ENCODE data around the gene TSSK3.

Gene TSSK3

GRCh38 chr1:32339363-32339978 is 22.9 kb upstream of the TSSK3 start:
- H3K9ac ChIP-seq (ENCODE audit: low read length in 2 of 2): no peak overlapping the region
- H3K9me3 ChIP-seq (ENCODE audit: control insufficient read depth in 2 of 2, low read length in 2 of 2): no peaks in the 10 kb centered on the region
- H3K27me3 ChIP-seq (ENCODE audit: control insufficient read depth in 1 of 2, insufficient read depth in 2 of 2, low read length in 2 of 2): no peaks in the 10 kb centered on the region
- no peak overlapping the region for H3K27ac ChIP-seq (ENCODE audit: low read length)
- no peaks in the 10 kb centered on the region for H3K36me3 ChIP-seq (ENCODE audit: control insufficient read depth in 2 of 2, insufficient read depth in 2 of 2, low read length in 2 of 2)
- H3K4me3 ChIP-seq (ENCODE audit: low read length in 2 of 2): no peak overlapping the region
- H3K4me1 ChIP-seq (ENCODE audit: control insufficient read depth, insufficient read depth, low read length): peaks cover 18% of the 10 kb centered on the region

DNA sequence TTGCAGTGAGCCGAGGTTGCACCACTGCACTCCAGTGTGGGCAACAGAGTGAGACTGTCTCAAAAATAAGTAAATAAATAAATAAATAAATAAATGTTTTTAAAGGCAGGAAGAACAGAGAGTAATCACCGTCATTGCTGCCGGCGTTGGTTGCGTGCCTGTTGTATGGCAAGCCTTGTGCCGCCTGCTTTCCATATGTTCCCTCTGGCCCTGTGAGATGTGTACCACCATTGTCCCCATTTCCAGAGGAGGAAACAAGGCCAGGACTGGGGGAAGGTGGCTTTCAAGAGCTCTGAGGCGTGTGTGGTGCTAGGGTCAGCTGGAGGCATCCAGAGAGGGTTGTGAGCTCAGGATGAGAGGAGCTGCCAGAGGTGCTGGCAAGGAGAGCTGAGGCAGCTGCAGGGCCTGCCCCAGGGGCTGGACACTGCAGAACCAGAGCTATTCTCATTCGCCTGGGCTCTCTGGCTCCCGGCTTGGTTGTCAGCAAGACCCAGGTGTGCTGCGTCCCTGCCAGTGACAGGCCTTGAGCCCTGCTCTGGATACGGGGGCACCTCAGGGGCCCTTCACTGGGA is 21.1 kb upstream of the TSSK3 start:
- H3K27me3 ChIP-seq (ENCODE audit: control insufficient read depth in 1 of 2, insufficient read depth in 2 of 2, low read length in 2 of 2): no peaks in the 10 kb centered on the region
- no peak overlapping the region for H3K27ac ChIP-seq (ENCODE audit: low read length)
- H3K9me3 ChIP-seq (ENCODE audit: control insufficient read depth in 2 of 2, low read length in 2 of 2): no peaks in the 10 kb centered on the region
- no peak overlapping the region for H3K4me3 ChIP-seq (ENCODE audit: low read length in 2 of 2)
- no peak overlapping the region for H3K9ac ChIP-seq (ENCODE audit: low read length in 2 of 2)
- H3K36me3 ChIP-seq (ENCODE audit: control insufficient read depth in 2 of 2, insufficient read depth in 2 of 2, low read length in 2 of 2): no peaks in the 10 kb centered on the region
- H3K4me1 ChIP-seq (ENCODE audit: control insufficient read depth, insufficient read depth, low read length): peaks cover 10% of the 10 kb centered on the region

- peaks cover 6% of the 10 kb centered on the region for H3K4me1 ChIP-seq (ENCODE audit: control insufficient read depth, insufficient read depth, low read length)
- H3K27ac ChIP-seq (ENCODE audit: low read length): no peak overlapping the region
- H3K9me3 ChIP-seq (ENCODE audit: control insufficient read depth in 2 of 2, low read length in 2 of 2): no peaks in the 10 kb centered on the region
- no peak overlapping the region for H3K4me3 ChIP-seq (ENCODE audit: low read length in 2 of 2)
- H3K36me3 ChIP-seq (ENCODE audit: control insufficient read depth in 2 of 2, insufficient read depth in 2 of 2, low read length in 2 of 2): no peaks in the 10 kb centered on the region
- H3K9ac ChIP-seq (ENCODE audit: low read length in 2 of 2): no peak overlapping the region
- no peaks in the 10 kb centered on the region for H3K27me3 ChIP-seq (ENCODE audit: control insufficient read depth in 1 of 2, insufficient read depth in 2 of 2, low read length in 2 of 2)
These were observed 20.4 kb upstream of the TSSK3 start for GRCh38 chr1:32341971-32342370.

DNA sequence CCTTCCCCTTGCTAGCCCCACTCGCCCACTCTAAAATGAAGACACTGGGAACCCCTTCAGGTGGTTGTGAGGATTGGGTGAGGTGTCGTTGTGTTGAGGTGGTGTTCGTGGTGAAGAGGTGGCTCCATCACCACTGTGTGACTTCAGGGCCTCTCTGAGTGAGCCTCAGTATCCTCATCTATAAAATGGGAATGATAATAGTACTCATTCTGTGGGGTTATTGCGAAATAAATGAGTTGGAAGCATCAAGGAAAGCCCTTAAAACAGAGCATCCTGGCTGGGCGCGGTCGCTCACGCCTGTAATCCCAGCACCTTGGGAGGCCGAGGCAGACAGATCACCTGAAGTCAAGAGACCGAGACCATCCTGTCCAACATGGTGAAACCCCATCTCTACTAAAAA is 19.6 kb upstream of the TSSK3 start:
- H3K9me3 ChIP-seq (ENCODE audit: control insufficient read depth in 2 of 2, low read length in 2 of 2): no peaks in the 10 kb centered on the region
- no peak overlapping the region for H3K9ac ChIP-seq (ENCODE audit: low read length in 2 of 2)
- no peak overlapping the region for H3K27ac ChIP-seq (ENCODE audit: low read length)
- H3K4me3 ChIP-seq (ENCODE audit: low read length in 2 of 2): no peak overlapping the region
- no peaks in the 10 kb centered on the region for H3K27me3 ChIP-seq (ENCODE audit: control insufficient read depth in 1 of 2, insufficient read depth in 2 of 2, low read length in 2 of 2)
- no peaks in the 10 kb centered on the region for H3K36me3 ChIP-seq (ENCODE audit: control insufficient read depth in 2 of 2, insufficient read depth in 2 of 2, low read length in 2 of 2)
- peaks cover 3% of the 10 kb centered on the region for H3K4me1 ChIP-seq (ENCODE audit: control insufficient read depth, insufficient read depth, low read length)

GRCh38 chr1:32345289-32345827 is 17.0 kb upstream of the TSSK3 start:
- H3K36me3 ChIP-seq (ENCODE audit: control insufficient read depth in 2 of 2, insufficient read depth in 2 of 2, low read length in 2 of 2): no peaks in the 10 kb centered on the region
- no peaks in the 10 kb centered on the region for H3K27me3 ChIP-seq (ENCODE audit: control insufficient read depth in 1 of 2, insufficient read depth in 2 of 2, low read length in 2 of 2)
- no peaks in the 10 kb centered on the region for H3K9me3 ChIP-seq (ENCODE audit: control insufficient read depth in 2 of 2, low read length in 2 of 2)
- no peak overlapping the region for H3K27ac ChIP-seq (ENCODE audit: low read length)
- no peak overlapping the region for H3K4me3 ChIP-seq (ENCODE audit: low read length in 2 of 2)
- H3K9ac ChIP-seq (ENCODE audit: low read length in 2 of 2): no peak overlapping the region
- no peaks in the 10 kb centered on the region for H3K4me1 ChIP-seq (ENCODE audit: control insufficient read depth, insufficient read depth, low read length)

DNA sequence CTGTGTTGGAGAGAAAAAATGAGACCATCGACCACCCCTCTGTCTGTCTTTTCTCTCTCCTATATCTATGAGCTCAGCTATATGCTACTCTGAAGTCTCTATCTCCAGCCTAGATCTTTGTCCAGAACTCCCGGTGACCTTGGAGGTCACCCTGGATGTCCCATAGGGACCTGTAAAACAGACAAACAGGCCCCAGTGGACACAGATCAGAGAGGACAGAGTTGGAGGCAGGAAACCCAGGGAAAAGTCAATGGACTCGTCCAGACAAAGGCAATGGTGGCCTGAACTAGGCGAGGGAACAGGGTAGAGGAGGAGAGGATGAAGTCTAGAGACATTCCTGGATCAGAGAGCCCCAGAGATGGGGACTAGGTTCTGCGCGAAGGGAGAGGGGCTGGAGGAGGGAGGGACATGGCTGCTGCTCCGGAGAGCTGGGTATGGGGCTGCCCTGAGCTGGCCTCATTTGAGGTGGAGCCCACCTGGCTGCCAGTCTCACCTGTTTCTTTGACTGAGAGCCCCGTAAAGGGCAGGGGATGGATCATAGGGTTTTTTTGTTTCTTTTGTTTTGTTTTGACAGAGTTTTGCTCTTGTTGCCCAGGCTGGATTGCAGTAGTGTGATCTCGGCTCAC is 15.7 kb upstream of the TSSK3 start:
- Histone ChIP-seq H3K9me3 (ENCODE audit: control insufficient read depth in 2 of 2, low read length in 2 of 2) (no peaks in the 10 kb centered on the region), H3K4me3 (ENCODE audit: low read length in 2 of 2) (no peak overlapping the region), H3K36me3 (ENCODE audit: control insufficient read depth in 2 of 2, insufficient read depth in 2 of 2, low read length in 2 of 2) (no peaks in the 10 kb centered on the region), H3K9ac (ENCODE audit: low read length in 2 of 2) (no peak overlapping the region), H3K27ac (ENCODE audit: low read length) (no peak overlapping the region), H3K4me1 (ENCODE audit: control insufficient read depth, insufficient read depth, low read length) (peaks cover 5% of the 10 kb centered on the region), H3K27me3 (ENCODE audit: control insufficient read depth in 1 of 2, insufficient read depth in 2 of 2, low read length in 2 of 2) (no peaks in the 10 kb centered on the region)

DNA sequence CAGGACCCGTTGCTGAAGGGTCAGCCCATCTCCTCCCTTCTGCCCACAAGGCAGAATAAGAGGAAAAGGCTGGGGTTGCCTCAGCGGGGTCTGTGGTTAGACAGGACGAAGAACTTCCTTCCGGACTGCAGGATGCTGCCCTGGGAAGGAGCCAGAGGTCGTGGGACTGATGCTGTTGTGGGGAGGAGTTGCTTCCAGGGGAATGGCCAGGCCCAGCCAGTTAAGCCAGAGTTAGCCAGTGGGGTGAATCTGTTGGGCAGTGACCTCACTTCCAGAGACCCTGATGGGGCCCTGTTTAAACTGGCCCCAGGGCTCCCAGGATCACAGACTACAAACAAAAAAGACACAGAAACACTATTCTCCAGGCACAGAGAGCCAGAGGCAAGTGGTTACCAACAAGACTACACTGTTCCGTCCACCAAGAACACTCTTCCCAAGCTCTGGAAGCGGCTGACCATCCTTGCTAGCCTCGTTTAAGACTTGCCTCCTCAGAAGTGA is 13.1 kb upstream of the TSSK3 start:
- H3K36me3 ChIP-seq (ENCODE audit: control insufficient read depth in 2 of 2, insufficient read depth in 2 of 2, low read length in 2 of 2): no peaks in the 10 kb centered on the region
- H3K27me3 ChIP-seq (ENCODE audit: control insufficient read depth in 1 of 2, insufficient read depth in 2 of 2, low read length in 2 of 2): no peaks in the 10 kb centered on the region
- no peak overlapping the region for H3K4me3 ChIP-seq (ENCODE audit: low read length in 2 of 2)
- no peak overlapping the region for H3K9ac ChIP-seq (ENCODE audit: low read length in 2 of 2)
- H3K9me3 ChIP-seq (ENCODE audit: control insufficient read depth in 2 of 2, low read length in 2 of 2): no peaks in the 10 kb centered on the region
- H3K4me1 ChIP-seq (ENCODE audit: control insufficient read depth, insufficient read depth, low read length): peaks cover 28% of the 10 kb centered on the region
- no peak overlapping the region for H3K27ac ChIP-seq (ENCODE audit: low read length)

- Histone ChIP-seq H3K9me3 (ENCODE audit: control insufficient read depth in 2 of 2, low read length in 2 of 2) (no peaks in the 10 kb centered on the region), H3K36me3 (ENCODE audit: control insufficient read depth in 2 of 2, insufficient read depth in 2 of 2, low read length in 2 of 2) (no peaks in the 10 kb centered on the region), H3K27ac (ENCODE audit: low read length) (peak overlapping the region; percentile 37), H3K4me3 (ENCODE audit: low read length in 2 of 2) (peak overlapping the region; percentile 65 to 81), H3K9ac (ENCODE audit: low read length in 2 of 2) (peak overlapping the region; percentile 51 to 86), H3K27me3 (ENCODE audit: control insufficient read depth in 1 of 2, insufficient read depth in 2 of 2, low read length in 2 of 2) (no peaks in the 10 kb centered on the region), H3K4me1 (ENCODE audit: control insufficient read depth, insufficient read depth, low read length) (peaks cover 29% of the 10 kb centered on the region)
These were observed 11.4 kb upstream of the TSSK3 start for GRCh38 chr1:32350785-32351398.

GRCh38 chr1:32351399-32352238 is 10.7 kb upstream of the TSSK3 start:
- peak overlapping the region; percentile 84 to 86 for H3K9ac ChIP-seq (ENCODE audit: low read length in 2 of 2)
- no peaks in the 10 kb centered on the region for H3K9me3 ChIP-seq (ENCODE audit: control insufficient read depth in 2 of 2, low read length in 2 of 2)
- H3K27me3 ChIP-seq (ENCODE audit: control insufficient read depth in 1 of 2, insufficient read depth in 2 of 2, low read length in 2 of 2): no peaks in the 10 kb centered on the region
- no peaks in the 10 kb centered on the region for H3K36me3 ChIP-seq (ENCODE audit: control insufficient read depth in 2 of 2, insufficient read depth in 2 of 2, low read length in 2 of 2)
- peak overlapping the region; percentile 72 to 81 for H3K4me3 ChIP-seq (ENCODE audit: low read length in 2 of 2)
- H3K27ac ChIP-seq (ENCODE audit: low read length): peak overlapping the region; percentile 76
- H3K4me1 ChIP-seq (ENCODE audit: control insufficient read depth, insufficient read depth, low read length): peaks cover 29% of the 10 kb centered on the region

- Histone ChIP-seq H3K4me3 (ENCODE audit: low read length in 2 of 2) (peak overlapping the region; percentile 72 to 81), H3K9ac (ENCODE audit: low read length in 2 of 2) (peak overlapping the region; percentile 84 to 86), H3K27me3 (ENCODE audit: control insufficient read depth in 1 of 2, insufficient read depth in 2 of 2, low read length in 2 of 2) (no peaks in the 10 kb centered on the region), H3K9me3 (ENCODE audit: control insufficient read depth in 2 of 2, low read length in 2 of 2) (no peaks in the 10 kb centered on the region), H3K4me1 (ENCODE audit: control insufficient read depth, insufficient read depth, low read length) (peaks cover 29% of the 10 kb centered on the region), H3K36me3 (ENCODE audit: control insufficient read depth in 2 of 2, insufficient read depth in 2 of 2, low read length in 2 of 2) (no peaks in the 10 kb centered on the region), H3K27ac (ENCODE audit: low read length) (peak overlapping the region; percentile 76)
These were observed 10.0 kb upstream of the TSSK3 start for GRCh38 chr1:32352239-32352745.

Data from stomach smooth muscle (tissue), 2 donors.